GM19328 (cell line): ENCODE data around the gene AKIRIN1.
A peak's percentile ranks its signal among the peaks of the same experiment; 100 is the strongest.
"Not testable (repeated sequence)": the region's sequence is repeated elsewhere in the genome, so short reads cannot be mapped to it uniquely, and the experiment has no call there.

Source experiments
- ATAC-seq: cut with Tn5 transposase; IDR thresholded peaks from one replicate; pipeline ENCODE4 v1.9.1; 2021; ENCODE audit warnings: mild to moderate bottlenecking, moderate library complexity; ENCODE audit not compliant: unreplicated experiment

AKIRIN1 gene

GRCh38 chr1:38994196-38994595 is 3.1 kb downstream of the AKIRIN1 start:
- ATAC-seq = no peak

GRCh38 chr1:38997034-38997900 is 6.2 kb downstream of the AKIRIN1 start:
- no peak for ATAC-seq

- ATAC-seq = no peak
Observed at GRCh38 chr1:38997901-38998190, 6.8 kb downstream of the AKIRIN1 start.

- no peak for ATAC-seq
Observed at GRCh38 chr1:39001516-39002421, 10.7 kb downstream of the AKIRIN1 start.

- no peak for ATAC-seq
Observed at GRCh38 chr1:39003281-39003680, 12.2 kb downstream of the AKIRIN1 start.

GRCh38 chr1:39003794-39004193 is 12.7 kb downstream of the AKIRIN1 start:
- no peak for ATAC-seq

- ATAC-seq = no peak
Observed at GRCh38 chr1:39006287-39006686, 15.2 kb downstream of the AKIRIN1 start.

- ATAC-seq = no peak
Observed at GRCh38 chr1:39006726-39007645, 15.9 kb downstream of the AKIRIN1 start.

GRCh38 chr1:39014956-39015355 is 23.9 kb downstream of the AKIRIN1 start:
- ATAC-seq = not testable (repeated sequence)

GRCh38 chr1:39016604-39017171 is 25.6 kb downstream of the AKIRIN1 start:
- no peak for ATAC-seq

- ATAC-seq = no peak
Observed at GRCh38 chr1:39017266-39017665, 26.2 kb downstream of the AKIRIN1 start.

GRCh38 chr1:39020494-39020893 is 29.4 kb downstream of the AKIRIN1 start:
- ATAC-seq = not testable (repeated sequence)

- no peak for ATAC-seq
Observed at GRCh38 chr1:39021426-39021825, 30.4 kb downstream of the AKIRIN1 start.

- no peak for ATAC-seq
Observed at GRCh38 chr1:39023140-39023539, 32.1 kb downstream of the AKIRIN1 start.

GRCh38 chr1:39026051-39026865 is 35.2 kb downstream of the AKIRIN1 start, which contains the start of gene NDUFS5:
Gene NDUFS5, plus strand, starts transcription at chr1:39026350. Its CDS starts 2,375 bp downstream, at chr1:39028725.
- peak; percentile 79 for ATAC-seq

GRCh38 chr1:39026866-39027507 is 35.9 kb downstream of the AKIRIN1 start:
- ATAC-seq = no peak

- ATAC-seq = no peak
Observed at GRCh38 chr1:39034114-39034654, 43.1 kb downstream of the AKIRIN1 start.

GRCh38 chr1:39036678-39037077 is 45.6 kb downstream of the AKIRIN1 start:
- ATAC-seq = no peak

GRCh38 chr1:39043513-39043912 is 52.4 kb downstream of the AKIRIN1 start:
- ATAC-seq = no peak
